Astrocyte (in vitro differentiated cells and primary cell): ENCODE measurements around the gene TFF1.

Experiments used
- CTCF ChIP-seq: IDR thresholded peaks from 2 replicates; pipeline ENCODE4 v1.5.1; 2011; ENCODE audit warnings: low read depth, mild to moderate bottlenecking, inconsistent platforms, low read length, moderate library complexity; ENCODE audit not compliant: insufficient read depth
- EZH2 ChIP-seq: IDR thresholded peaks from 2 replicates; pipeline ENCODE4 v1.6.1; 2012; ENCODE audit warnings: mild to moderate bottlenecking, low read length, inconsistent platforms; ENCODE audit not compliant: insufficient read depth

- TF ChIP-seq CTCF (no peak), EZH2 (no peak)
These were observed 3.5 kb upstream of the TFF1 start for GRCh38 chr21:42369821-42370220.
